BLaER1 (cell line): Measurements from ENCODE around the gene SGMS1.

Source experiments
- H3K27ac ChIP-seq: shearing (Covaris generic); formaldehyde crosslinking; 2 replicates; pipeline ENCODE4 v1.8.1; 2022
- H3K27me3 ChIP-seq: shearing (Covaris generic); formaldehyde crosslinking; 2 replicates; pipeline ENCODE4 v1.8.1; 2022
- H3K36me3 ChIP-seq: shearing (Covaris generic); formaldehyde crosslinking; 2 replicates; pipeline ENCODE4 v1.8.1; 2022
- H3K4me1 ChIP-seq: shearing (Covaris generic); formaldehyde crosslinking; 2 replicates; pipeline ENCODE4 v1.8.1; 2022
- H3K4me2 ChIP-seq: shearing (Covaris generic); formaldehyde crosslinking; 2 replicates; pipeline ENCODE4 v1.8.1; 2022
- H3K4me3 ChIP-seq: shearing (Covaris generic); formaldehyde crosslinking; 2 replicates; pipeline ENCODE4 v1.8.1; 2022
- H3K9ac ChIP-seq: shearing (Covaris generic); formaldehyde crosslinking; 2 replicates; pipeline ENCODE4 v1.8.1; 2022
- H3K9me3 ChIP-seq: shearing (Covaris generic); formaldehyde crosslinking; 2 replicates; pipeline ENCODE4 v1.8.1; 2022
- H4K20me1 ChIP-seq: shearing (Covaris generic); formaldehyde crosslinking; 2 replicates; pipeline ENCODE4 v1.8.1; 2022
- Cebpa-rat ChIP-seq: shearing (Covaris generic); IDR thresholded peaks from 2 replicates; pipeline ENCODE4 v1.8.1; 2022

The SGMS1 gene

DNA sequence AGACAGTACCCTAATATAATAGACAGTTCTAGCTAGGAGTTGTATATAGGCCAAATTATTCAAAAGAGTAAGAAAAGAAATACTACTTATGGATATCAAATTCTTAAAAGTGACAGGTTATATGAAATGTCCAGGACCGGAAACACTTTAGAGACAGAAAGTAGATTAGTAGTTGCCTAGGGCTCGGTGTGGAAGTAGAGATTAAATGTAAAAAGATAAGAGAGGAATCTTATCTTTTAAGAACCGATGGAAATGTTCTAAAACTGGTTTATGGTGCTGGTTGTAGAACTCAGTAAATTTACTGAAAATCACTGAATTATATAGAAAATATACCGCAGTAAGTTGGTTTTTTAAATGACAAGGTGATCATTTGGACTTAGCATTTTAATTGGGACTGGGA lies 224.9 kb downstream of the SGMS1 start:
- H3K9ac ChIP-seq: no peak overlapping the region
- no peak overlapping the region for H3K4me3 ChIP-seq
- no peak overlapping the region for H3K27ac ChIP-seq
- no peaks in the 10 kb centered on the region for H3K9me3 ChIP-seq
- H3K27me3 ChIP-seq: no peaks in the 10 kb centered on the region
- H3K4me2 ChIP-seq: no peak overlapping the region
- TF ChIP-seq Cebpa-rat: no peak
- no peaks in the 10 kb centered on the region for H4K20me1 ChIP-seq
- H3K4me1 ChIP-seq: peaks cover 6% of the 10 kb centered on the region; the same call in 1 of the 2 replicates
- H3K36me3 ChIP-seq: no peaks in the 10 kb centered on the region

DNA sequence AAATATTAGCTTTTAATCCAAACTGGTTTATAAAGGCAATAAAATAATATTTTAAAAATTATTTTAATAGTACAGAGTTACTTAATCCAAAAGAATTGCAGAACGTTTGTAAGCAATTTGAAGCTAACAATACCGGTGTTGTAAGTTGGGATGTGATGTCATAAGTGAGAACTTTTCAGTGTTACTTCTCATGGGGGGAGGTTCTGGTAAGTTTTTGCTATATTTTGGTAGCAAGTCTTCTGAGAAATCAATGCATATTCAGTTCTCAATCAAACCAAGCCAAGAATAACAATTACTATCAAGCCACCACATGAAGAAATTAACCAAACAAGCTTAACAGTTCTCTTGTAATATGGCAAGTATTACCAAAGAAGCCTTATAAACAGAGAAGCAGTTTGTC lies 225.4 kb downstream of the SGMS1 start:
- H3K4me1 ChIP-seq: peaks cover 6% of the 10 kb centered on the region; the same call in 1 of the 2 replicates
- no peak for TF ChIP-seq Cebpa-rat
- H3K36me3 ChIP-seq: no peaks in the 10 kb centered on the region
- H3K27ac ChIP-seq: no peak overlapping the region
- H3K9me3 ChIP-seq: no peaks in the 10 kb centered on the region
- no peak overlapping the region for H3K9ac ChIP-seq
- H4K20me1 ChIP-seq: no peaks in the 10 kb centered on the region
- no peak overlapping the region for H3K4me3 ChIP-seq
- H3K27me3 ChIP-seq: no peaks in the 10 kb centered on the region
- H3K4me2 ChIP-seq: no peak overlapping the region

DNA sequence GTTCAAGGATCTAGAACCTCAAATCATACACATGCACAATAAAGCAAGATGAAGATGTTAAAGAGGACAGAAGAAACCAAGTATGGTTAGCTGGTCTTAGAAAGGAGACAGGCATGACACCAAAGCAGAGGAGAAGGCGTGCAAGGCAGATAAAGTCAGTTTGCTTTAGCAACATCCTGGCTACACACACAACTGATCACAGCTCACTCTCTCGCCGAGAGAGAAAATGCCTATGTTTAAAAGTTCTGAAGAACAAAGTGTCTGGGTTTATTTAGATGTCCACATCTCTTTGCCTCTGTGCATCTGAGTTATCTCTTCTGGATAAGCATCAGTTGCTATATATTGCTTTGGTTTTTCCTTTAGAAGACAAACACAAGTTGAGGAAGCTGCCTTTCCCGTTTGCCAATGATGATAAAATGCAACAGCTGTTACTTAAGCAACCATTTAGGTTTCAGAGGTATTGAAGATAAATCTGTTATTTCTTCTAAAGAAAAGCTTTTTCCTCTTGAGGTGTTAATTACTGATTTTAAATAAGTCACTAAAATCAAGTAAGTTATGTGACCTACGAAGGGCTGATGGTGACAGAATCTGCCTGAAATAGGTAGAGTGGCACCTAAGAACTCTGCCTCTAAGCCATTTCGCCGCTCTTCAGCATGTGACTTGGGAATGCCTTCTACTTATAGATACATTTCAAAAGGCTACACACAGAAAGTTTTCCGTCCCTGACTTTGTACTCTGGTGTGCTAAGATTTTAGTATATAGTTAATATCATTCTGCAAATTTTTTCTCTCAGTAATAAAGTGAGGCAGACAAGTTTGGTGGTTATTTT lies 226.2 kb downstream of the SGMS1 start:
- H3K27me3 ChIP-seq: no peaks in the 10 kb centered on the region
- no peak for TF ChIP-seq Cebpa-rat
- H4K20me1 ChIP-seq: no peaks in the 10 kb centered on the region
- H3K9ac ChIP-seq: no peak overlapping the region
- H3K27ac ChIP-seq: no peak overlapping the region
- no peaks in the 10 kb centered on the region for H3K9me3 ChIP-seq
- H3K4me3 ChIP-seq: no peak overlapping the region
- peaks cover 6% of the 10 kb centered on the region; the same call in 1 of the 2 replicates for H3K4me1 ChIP-seq
- no peak overlapping the region for H3K4me2 ChIP-seq
- no peaks in the 10 kb centered on the region for H3K36me3 ChIP-seq

DNA sequence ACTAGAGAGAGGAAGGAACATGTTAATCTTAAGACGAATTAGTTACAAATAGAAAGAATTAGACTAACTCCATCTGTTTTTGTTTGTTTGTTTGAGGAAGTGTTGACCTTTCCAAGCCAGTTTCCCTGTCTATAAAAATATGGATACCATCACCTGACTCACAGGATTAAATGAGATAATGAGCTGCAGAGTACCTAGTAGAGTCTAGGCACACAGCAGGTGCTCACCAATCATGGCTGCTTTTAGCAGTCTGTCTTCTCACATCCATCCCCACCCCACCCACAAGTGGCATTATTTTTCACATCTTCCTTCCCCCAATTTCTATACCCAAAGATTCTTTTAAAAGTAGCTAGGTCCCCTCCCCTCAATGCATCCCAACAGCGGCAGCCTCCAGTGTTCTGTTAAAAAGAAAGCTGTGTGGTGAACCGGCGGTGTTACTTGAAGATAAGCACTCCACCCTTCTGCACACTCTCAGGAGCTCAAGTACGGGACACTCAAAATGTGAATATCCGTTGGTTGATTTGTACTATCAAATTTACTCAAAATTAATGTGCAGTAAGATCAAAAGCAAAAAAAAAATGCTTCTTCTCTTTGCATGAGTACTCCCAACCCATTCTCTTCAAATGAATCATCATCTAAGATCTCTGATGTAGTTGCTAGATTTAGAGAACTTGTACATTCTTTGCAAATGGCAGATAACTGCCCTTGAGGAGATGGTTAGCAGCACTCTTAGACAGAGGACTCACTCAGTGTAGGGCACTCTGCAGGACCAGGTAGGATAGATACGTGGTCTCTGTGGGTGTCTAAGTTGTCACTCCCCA lies 227.1 kb downstream of the SGMS1 start:
- Histone ChIP-seq H3K4me2 (no peak overlapping the region), H3K9me3 (no peaks in the 10 kb centered on the region), H3K27me3 (no peaks in the 10 kb centered on the region), H3K36me3 (no peaks in the 10 kb centered on the region), H4K20me1 (no peaks in the 10 kb centered on the region), H3K4me1 (peaks cover 6% of the 10 kb centered on the region; the same call in 1 of the 2 replicates), H3K9ac (no peak overlapping the region), H3K27ac (no peak overlapping the region), H3K4me3 (no peak overlapping the region)
- no peak for TF ChIP-seq Cebpa-rat

DNA sequence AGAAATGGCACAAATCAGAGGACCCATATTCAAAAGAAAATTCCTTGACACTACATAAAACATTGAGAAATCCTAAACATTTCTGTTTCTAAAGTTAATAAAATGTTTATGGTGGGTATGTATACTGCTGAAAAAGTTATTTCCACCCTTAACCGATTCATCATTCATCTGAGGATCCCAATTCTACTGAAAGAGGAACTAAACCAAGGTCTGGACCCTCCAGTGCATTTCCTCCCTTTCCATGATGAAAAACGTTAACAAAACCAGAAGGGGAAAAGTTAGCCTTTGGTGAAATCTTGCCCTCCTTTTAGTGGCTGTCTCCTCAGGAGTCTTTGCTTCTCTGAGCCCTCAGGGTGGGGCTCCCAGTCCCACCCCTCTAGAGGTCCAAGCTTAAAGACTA lies 227.9 kb downstream of the SGMS1 start:
- H3K4me1 ChIP-seq: peaks cover 6% of the 10 kb centered on the region; the same call in 1 of the 2 replicates
- H3K9me3 ChIP-seq: no peaks in the 10 kb centered on the region
- H3K27ac ChIP-seq: no peak overlapping the region
- H3K4me2 ChIP-seq: peak overlapping the region; percentile 22; the same call in 1 of the 2 replicates
- no peaks in the 10 kb centered on the region for H3K27me3 ChIP-seq
- H4K20me1 ChIP-seq: no peaks in the 10 kb centered on the region
- no peak overlapping the region for H3K9ac ChIP-seq
- TF ChIP-seq Cebpa-rat: no peak
- no peak overlapping the region for H3K4me3 ChIP-seq
- H3K36me3 ChIP-seq: no peaks in the 10 kb centered on the region

DNA sequence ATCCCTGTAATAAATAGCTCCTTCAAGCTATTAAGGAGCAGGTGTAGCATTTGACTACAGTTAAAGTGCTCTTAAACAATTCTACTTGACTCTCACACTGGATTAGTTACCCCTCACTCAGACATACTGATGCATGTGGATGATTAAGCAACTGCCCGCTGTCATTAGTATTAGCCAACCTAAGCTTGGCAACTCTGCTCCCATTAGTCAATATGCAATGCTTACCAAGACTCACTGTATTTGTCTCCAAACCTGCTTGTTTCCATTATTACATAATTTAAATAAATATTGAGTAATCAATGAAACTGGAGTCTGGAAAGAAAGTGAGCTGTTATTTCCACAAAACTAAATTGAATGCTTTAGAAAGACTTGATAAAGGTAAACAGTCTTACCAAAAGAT lies 228.5 kb downstream of the SGMS1 start:
- Histone ChIP-seq H3K9me3 (no peaks in the 10 kb centered on the region), H3K4me2 (no peak overlapping the region), H4K20me1 (no peaks in the 10 kb centered on the region), H3K36me3 (no peaks in the 10 kb centered on the region), H3K4me1 (peaks cover 6% of the 10 kb centered on the region; the same call in 1 of the 2 replicates), H3K27ac (no peak overlapping the region), H3K4me3 (no peak overlapping the region), H3K27me3 (no peaks in the 10 kb centered on the region), H3K9ac (no peak overlapping the region)
- TF ChIP-seq Cebpa-rat: no peak

DNA sequence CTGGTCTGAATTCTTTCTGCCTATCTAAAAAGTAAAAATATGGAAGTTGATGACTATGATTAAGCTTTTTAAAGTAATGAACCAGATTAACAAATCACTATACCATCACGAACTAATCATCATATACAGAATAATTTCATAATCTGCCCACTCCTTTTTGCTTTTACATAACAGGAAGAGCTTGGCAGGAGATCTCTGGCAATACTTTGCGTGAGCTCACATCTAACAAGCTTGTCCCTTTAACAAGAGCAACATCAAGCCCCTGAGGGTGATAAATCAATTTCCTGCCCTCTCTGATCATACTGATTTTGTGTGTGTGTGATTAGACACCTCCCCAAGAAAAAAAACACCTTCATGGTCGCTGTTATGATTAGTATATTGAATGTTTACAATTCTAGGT lies 228.9 kb downstream of the SGMS1 start:
- Histone ChIP-seq H3K27ac (no peak overlapping the region), H3K4me2 (no peak overlapping the region), H3K4me1 (peaks cover 6% of the 10 kb centered on the region; the same call in 1 of the 2 replicates), H3K36me3 (no peaks in the 10 kb centered on the region), H3K9me3 (no peaks in the 10 kb centered on the region), H4K20me1 (no peaks in the 10 kb centered on the region), H3K4me3 (no peak overlapping the region), H3K9ac (no peak overlapping the region), H3K27me3 (no peaks in the 10 kb centered on the region)
- no peak for TF ChIP-seq Cebpa-rat

DNA sequence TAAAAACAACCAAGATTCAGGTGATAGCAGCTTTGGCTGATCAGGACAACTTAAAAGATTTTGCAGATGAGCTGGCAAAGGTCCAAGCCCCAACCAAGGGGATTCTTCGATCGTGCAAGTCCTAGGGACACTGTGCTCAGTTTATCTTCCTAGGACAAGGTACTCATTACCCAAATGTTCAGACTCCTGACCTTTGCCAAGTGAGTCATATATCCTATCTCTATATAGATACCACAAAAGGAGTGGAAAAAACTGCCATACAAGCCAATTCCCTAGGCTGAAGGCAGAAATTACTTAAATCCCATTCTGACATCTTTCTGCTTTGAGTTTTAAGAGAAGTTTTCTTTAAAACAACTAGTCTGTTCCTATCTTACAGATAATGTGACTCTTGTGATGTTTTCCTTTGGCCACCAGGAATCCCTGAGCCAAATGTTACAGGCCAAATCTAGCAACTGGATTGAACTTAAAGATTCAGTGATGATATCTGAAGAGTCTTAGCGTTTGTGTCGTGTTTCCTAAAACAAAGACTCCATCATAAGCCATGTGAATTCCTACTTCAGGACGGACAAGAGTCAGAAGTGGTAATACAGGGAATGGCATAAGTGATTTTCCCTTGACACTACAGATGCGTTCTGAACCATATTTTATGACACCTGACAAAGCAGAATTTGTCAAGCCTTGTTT lies 229.8 kb downstream of the SGMS1 start:
- Histone ChIP-seq H3K27ac (no peak overlapping the region), H3K9me3 (no peaks in the 10 kb centered on the region), H3K9ac (no peak overlapping the region), H3K4me2 (no peak overlapping the region), H4K20me1 (no peaks in the 10 kb centered on the region), H3K4me3 (no peak overlapping the region), H3K4me1 (peaks cover 6% of the 10 kb centered on the region; the same call in 1 of the 2 replicates), H3K27me3 (no peaks in the 10 kb centered on the region), H3K36me3 (no peaks in the 10 kb centered on the region)
- no peak for TF ChIP-seq Cebpa-rat

DNA sequence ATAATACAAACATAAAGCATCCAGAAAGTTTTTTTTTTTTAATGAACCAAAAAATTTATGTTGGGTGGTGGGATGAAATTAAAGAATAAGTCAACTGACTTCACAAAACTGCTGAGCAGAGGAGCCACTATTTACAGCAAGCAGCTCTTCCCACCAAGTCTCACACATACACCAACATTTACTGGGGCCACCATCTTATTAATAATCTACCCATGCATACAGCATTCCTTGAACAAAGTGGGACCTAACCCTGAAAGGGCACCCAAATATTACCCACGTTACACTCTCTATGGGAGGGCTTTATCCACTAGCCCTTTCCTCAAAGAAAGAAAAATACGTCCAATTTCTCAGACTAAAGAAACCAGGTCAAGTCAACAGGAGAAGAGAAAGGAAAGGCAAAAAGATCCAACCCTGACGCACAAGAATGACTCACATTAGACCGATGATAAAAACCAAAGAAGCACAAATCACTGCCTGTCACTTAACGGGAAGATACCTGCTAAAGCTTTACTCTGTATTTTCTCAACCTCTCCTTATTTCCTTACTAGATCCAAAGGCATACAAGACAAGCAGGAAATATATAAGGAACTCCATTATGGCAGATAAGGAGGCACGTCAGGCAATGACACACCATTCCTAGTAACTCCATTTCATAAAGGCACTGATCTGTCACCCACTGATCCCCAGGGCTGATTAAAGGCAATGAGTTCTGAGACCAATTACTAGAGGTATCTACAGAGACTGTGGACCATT lies 230.6 kb downstream of the SGMS1 start:
- no peak overlapping the region for H3K27ac ChIP-seq

More for the DNA sequence above, 230.6 kb downstream of the SGMS1 start:
- no peaks in the 10 kb centered on the region for H3K27me3 ChIP-seq
- peaks cover 11% of the 10 kb centered on the region; the same call in 1 of the 2 replicates for H3K4me1 ChIP-seq
- H4K20me1 ChIP-seq: no peaks in the 10 kb centered on the region
- H3K36me3 ChIP-seq: no peaks in the 10 kb centered on the region
- H3K9me3 ChIP-seq: no peaks in the 10 kb centered on the region
- no peak overlapping the region for H3K4me2 ChIP-seq
- H3K4me3 ChIP-seq: no peak overlapping the region
- H3K9ac ChIP-seq: no peak overlapping the region
- TF ChIP-seq Cebpa-rat: no peak
